Hepatocyte (in vitro differentiated cells): ENCODE data around the gene CEP250. TPM values are rescaled to one million over a fixed set of nuclear protein-coding genes. Genes with fewer than 3 reads are reported as not detected.

Source experiments
- DNase-seq: peaks from one replicate; pipeline ENCODE4 v3.0.0-alpha.2; 2016; ENCODE audit warnings: low spot score
- H2AFZ ChIP-seq: fragments of 200-600 bp; sonication (generic); 2 replicates; pipeline ENCODE4 v1.6.0; 2016; ENCODE audit warnings: antibody characterized with exemption, mild to moderate bottlenecking
- H3K27ac ChIP-seq: fragments of 200-600 bp; sonication (generic); 2 replicates; pipeline ENCODE4 v1.5.1; 2016; ENCODE audit warnings: mild to moderate bottlenecking
- H3K27me3 ChIP-seq: fragments of 200-600 bp; sonication (generic); 2 replicates; pipeline ENCODE4 v1.6.1; 2016
- H3K36me3 ChIP-seq: fragments of 200-600 bp; sonication (generic); replicated peaks from 2 replicates; pipeline ENCODE4 v1.5.1; 2016; ENCODE audit warnings: low read depth; ENCODE audit not compliant: insufficient read depth
- H3K4me1 ChIP-seq: fragments of 200-600 bp; sonication (generic); 2 replicates; pipeline ENCODE4 v1.5.1; 2016; ENCODE audit warnings: mild to moderate bottlenecking, moderate library complexity; ENCODE audit not compliant: insufficient read depth
- H3K4me2 ChIP-seq: fragments of 200-600 bp; sonication (generic); 2 replicates; pipeline ENCODE4 v1.6.0; 2016
- H3K4me3 ChIP-seq: fragments of 200-600 bp; sonication (generic); 2 replicates; pipeline ENCODE4 v1.5.1; 2016; ENCODE audit warnings: mild to moderate bottlenecking
- H3K79me2 ChIP-seq: fragments of 200-600 bp; sonication (generic); 2 replicates; pipeline ENCODE4 v1.6.0; 2017; ENCODE audit warnings: mild to moderate bottlenecking
- H3K9me2 ChIP-seq: fragments of 200-600 bp; sonication (generic); replicated peaks from 2 replicates; pipeline ENCODE4 v1.6.0; 2017; ENCODE audit warnings: mild to moderate bottlenecking; ENCODE audit not compliant: insufficient read depth
- H3K9me3 ChIP-seq: fragments of 200-600 bp; sonication (generic); 2 replicates; pipeline ENCODE4 v1.5.1; 2016; ENCODE audit warnings: low read depth, mild to moderate bottlenecking
- H4K20me1 ChIP-seq: fragments of 200-600 bp; sonication (generic); 2 replicates; pipeline ENCODE4 v1.6.0; 2016; ENCODE audit warnings: mild to moderate bottlenecking; ENCODE audit not compliant: insufficient read depth, poor library complexity, severe bottlenecking
- CTCF ChIP-seq: fragments of 200-600 bp; sonication (generic); IDR thresholded peaks from 2 replicates; pipeline ENCODE4 v1.5.1; 2016; ENCODE audit warnings: antibody characterized with exemption, mild to moderate bottlenecking; ENCODE audit not compliant: poor library complexity
- EZH2 ChIP-seq: fragments of 200-600 bp; sonication (generic); IDR thresholded peaks from 2 replicates; pipeline ENCODE4 v1.6.1; 2016; ENCODE audit warnings: antibody characterized with exemption, mild to moderate bottlenecking, borderline replicate concordance
- EZH2phosphoT487 ChIP-seq: fragments of 200-600 bp; sonication (generic); IDR thresholded peaks from one replicate; pipeline ENCODE4 v1.6.1; 2018; ENCODE audit warnings: antibody characterized with exemption, mild to moderate bottlenecking, low read depth, moderate library complexity; ENCODE audit not compliant: unreplicated experiment, severe bottlenecking
- WGBS: methylation state at CpG from one replicate; pipeline ENCODE4 v1.1.6; 2016; ENCODE audit warnings: low lambda C conversion rate; ENCODE audit errors: missing lambda C conversion rate; 5-methylcytosine and 5-hydroxymethylcytosine counted together
- polyA plus RNA-seq: library from polyadenylated mRNA; unstranded; fragments of >200 nt; fragmentation: Nextera tagmentation; extraction: Ambion mirVana; gene quantifications from 2 replicates; pipeline ENCODE4 v1.2.1, GENCODE V29; 2016
- total RNA-seq: library from RNA; depleted of rRNA; stranded (reverse); fragments of >200 nt; gene quantifications from 2 replicates; pipeline ENCODE4 v1.2.3, GENCODE V29; 2014

CEP250 gene
- total and polyA plus RNA-seq, 2 experiments from 2014 or later, result 12.4 to 18.5 TPM

- H3K4me2 ChIP-seq, result no peak overlapping the region
- no peaks in the 10 kb centered on the region for H3K27me3 ChIP-seq
- H3K9me3 ChIP-seq, result no peaks in the 10 kb centered on the region
- no peak overlapping the region for H3K4me3 ChIP-seq
- H4K20me1 ChIP-seq, result no peaks in the 10 kb centered on the region
- H3K9me2 ChIP-seq, result no peaks in the 10 kb centered on the region
- no peak overlapping the region for H2AFZ ChIP-seq
- WGBS, result 100% methylated on average over 8 of the region's 8 CpGs
- H3K4me1 ChIP-seq, result no peaks in the 10 kb centered on the region
- no peaks in the 10 kb centered on the region for H3K36me3 ChIP-seq
- no peaks in the 10 kb centered on the region for H3K79me2 ChIP-seq
- TF ChIP-seq EZH2, result no peak
- no peak for TF ChIP-seq EZH2phosphoT487
- no peak for TF ChIP-seq CTCF
- DNase-seq, result no peak
- no peak overlapping the region for H3K27ac ChIP-seq
Measured at GRCh38 chr20:35556871-35557270, 101.5 kb downstream of the CEP250 start.

DNA sequence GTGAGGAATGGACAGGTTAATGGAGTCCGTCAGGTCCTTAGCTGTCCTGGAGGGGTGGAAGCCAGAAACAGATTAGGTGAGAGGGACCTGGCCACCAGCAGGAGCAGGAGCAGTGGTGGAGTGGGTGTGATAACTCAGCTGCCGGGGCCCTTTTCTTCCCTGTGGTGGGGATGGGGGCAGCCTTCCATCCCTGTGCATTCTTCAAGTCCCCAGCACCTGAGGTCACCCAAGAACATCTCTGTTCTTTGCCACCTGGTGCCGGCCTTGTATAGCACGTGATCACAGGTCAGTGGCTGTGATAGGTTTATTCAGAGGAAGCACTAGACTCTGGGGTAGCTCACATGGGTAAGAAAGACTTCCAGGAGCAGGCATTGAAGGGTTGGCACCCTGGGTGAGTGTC lies 103.1 kb downstream of the CEP250 start:
- H3K79me2 ChIP-seq, result no peaks in the 10 kb centered on the region
- H3K27me3 ChIP-seq, result no peaks in the 10 kb centered on the region
- H4K20me1 ChIP-seq, result no peaks in the 10 kb centered on the region
- no peaks in the 10 kb centered on the region for H3K4me1 ChIP-seq
- no peaks in the 10 kb centered on the region for H3K9me3 ChIP-seq
- no peaks in the 10 kb centered on the region for H3K36me3 ChIP-seq
- no peak overlapping the region for H2AFZ ChIP-seq
- no peak for DNase-seq
- TF ChIP-seq EZH2phosphoT487, result no peak
- no peak for TF ChIP-seq CTCF
- no peak for TF ChIP-seq EZH2
- WGBS, result 97% methylated on average over 4 of the region's 4 CpGs
- no peak overlapping the region for H3K27ac ChIP-seq
- H3K9me2 ChIP-seq, result no peaks in the 10 kb centered on the region
- H3K4me2 ChIP-seq, result no peak overlapping the region
- H3K4me3 ChIP-seq, result no peak overlapping the region

GRCh38 chr20:35559042-35559693 lies 103.8 kb downstream of the CEP250 start:
- 89% methylated on average over 20 of the region's 24 CpGs for WGBS
- Histone ChIP-seq H3K36me3 (no peaks in the 10 kb centered on the region), H2AFZ (no peak overlapping the region), H3K4me1 (no peaks in the 10 kb centered on the region), H3K9me3 (no peaks in the 10 kb centered on the region), H3K27ac (no peak overlapping the region), H3K79me2 (no peaks in the 10 kb centered on the region), H3K4me3 (no peak overlapping the region), H4K20me1 (no peaks in the 10 kb centered on the region), H3K27me3 (no peaks in the 10 kb centered on the region), H3K4me2 (no peak overlapping the region), H3K9me2 (no peaks in the 10 kb centered on the region)
- TF ChIP-seq CTCF (no peak), EZH2 (no peak)
- DNase-seq, result no peak
